K562 (cell line): ENCODE measurements around the gene WASF2. TPM values are rescaled to one million over a fixed set of nuclear protein-coding genes. Genes with fewer than 3 reads are reported as not detected.

Source experiments
- ATAC-seq: fragments of 200-7000 bp; cut with Tn5 transposase; 3 replicates; pipeline ENCODE4 v1.9.1; 2020; ENCODE audit warnings: moderate library complexity
- BruUV-seq: library from RNA; stranded (reverse); fragments of 400-500 nt; replicated peaks from 2 replicates; lab custom pipeline; 2021; lab: Mats Ljungman, UMichigan
- CTCF ChIA-PET: fragments of 300-600 bp; formaldehyde crosslinking; extraction: SDS; loops from one replicate; lab custom pipeline; 2021; ENCODE audit warnings: low intra/inter-chr PET ratio; lab: Yijun Ruan, JAX
- POLR2A ChIA-PET: fragments of 300-600, 350-650 bp; sonication (Branson Sonifier 250); formaldehyde crosslinking; extraction: SDS; loops from one replicate; lab custom pipeline; 2021; ENCODE audit warnings: antibody characterized with exemption, inconsistent platforms; lab: Yijun Ruan, JAX
- DNase-seq, 4 experiments: peaks; one replicate each; pipeline versions ENCODE4 v3.0.0 to v3.0.0-alpha.2; 2011 to 2018; ENCODE audit warnings: low spot score in 3 of 4, mixed read lengths in 3 of 4; ENCODE audit errors: extremely low read depth in 1 of 4
- FAIRE-seq: peaks from 2 replicates; lab custom pipeline; 2011; peaks lifted over from hg19 to GRCh38; lab: Jason Lieb, UNC
- H2AFZ ChIP-seq: 2 replicates; pipeline ENCODE4 v1.6.0; 2011; ENCODE audit warnings: low read depth, low read length, control low read depth, inconsistent platforms
- H3K27ac ChIP-seq: fragments of 200-600 bp; 3 replicates; pipeline ENCODE4 v1.8.0; 2011; ENCODE audit warnings: low read depth, mild to moderate bottlenecking, control low read depth, inconsistent platforms, low read length, moderate library complexity, mixed read lengths; ENCODE audit errors: extremely low read depth
- H3K27me3 ChIP-seq, 2 experiments: fragments of 300-600 bp in 1 of 2; 2 replicates in 1 of 2; 3 replicates in 1 of 2; pipeline versions ENCODE4 v1.6.0 to v1.8.0; 2011; ENCODE audit warnings: inconsistent platforms in 2 of 2, low read length in 2 of 2, mild to moderate bottlenecking in 1 of 2, mixed read lengths in 1 of 2, moderate library complexity in 1 of 2; ENCODE audit not compliant: control insufficient read depth in 2 of 2, insufficient read depth in 2 of 2
- H3K36me3 ChIP-seq: fragments of 300-600 bp; 3 replicates; pipeline ENCODE4 v1.8.0; 2011; ENCODE audit warnings: mild to moderate bottlenecking, low read length, inconsistent platforms; ENCODE audit not compliant: control insufficient read depth, insufficient read depth
- H3K4me1 ChIP-seq, 2 experiments: fragments of 200-600 bp in 1 of 2; replicated peaks in 1 of 2; 2 replicates in 1 of 2; 3 replicates in 1 of 2; pipeline versions ENCODE4 v1.5.1 to v1.8.0; 2011; ENCODE audit warnings: inconsistent platforms in 2 of 2, low read length in 2 of 2, mild to moderate bottlenecking in 1 of 2, mixed read lengths in 1 of 2, moderate library complexity in 1 of 2; ENCODE audit not compliant: control insufficient read depth in 2 of 2, insufficient read depth in 2 of 2
- H3K4me2 ChIP-seq: 2 replicates; pipeline ENCODE4 v1.6.1; 2011; ENCODE audit warnings: low read length, control low read depth, inconsistent platforms, mixed read lengths; ENCODE audit not compliant: insufficient read depth
- H3K4me3 ChIP-seq: fragments of 200-600 bp; sonication (generic), shearing (Covaris generic); 2 replicates; pipeline ENCODE4 v1.5.1; 2016; ENCODE audit warnings: control low read depth, inconsistent platforms
- H3K79me2 ChIP-seq: fragments of 200-600 bp; 3 replicates; pipeline ENCODE4 v1.8.0; 2011; ENCODE audit warnings: low read length, inconsistent platforms; ENCODE audit not compliant: control insufficient read depth, insufficient read depth
- H3K9ac ChIP-seq, 2 experiments: 2 replicates each; pipeline versions ENCODE4 v1.6.0 to v1.6.1; 2011; ENCODE audit warnings: low read depth in 2 of 2, low read length in 2 of 2, control low read depth in 1 of 2, inconsistent platforms in 1 of 2, mild to moderate bottlenecking in 1 of 2, mixed read lengths in 1 of 2; ENCODE audit not compliant: insufficient read depth in 1 of 2
- H3K9me1 ChIP-seq: one replicate; pipeline ENCODE4 v1.6.0; 2011; ENCODE audit warnings: inconsistent platforms, mild to moderate bottlenecking, low read length, moderate library complexity; ENCODE audit not compliant: control insufficient read depth, insufficient read depth
- H3K9me3 ChIP-seq: replicated peaks from 2 replicates; pipeline ENCODE4 v1.5.1; 2011; ENCODE audit warnings: low read depth, low read length, inconsistent platforms; ENCODE audit not compliant: control insufficient read depth, insufficient read depth
- H4K20me1 ChIP-seq: replicated peaks from 2 replicates; pipeline ENCODE4 v1.6.1; 2011; ENCODE audit warnings: low read length, inconsistent platforms, mixed read lengths; ENCODE audit not compliant: control insufficient read depth, insufficient read depth
- CHAMP1 ChIP-seq: fragments of 450-650 bp; IDR thresholded peaks from 2 replicates; pipeline ENCODE4 v1.6.1; 2016; ENCODE audit warnings: mild to moderate bottlenecking
- EGR1 ChIP-seq: fragments of 450-650 bp; conservative IDR thresholded peaks from 2 replicates; pipeline ENCODE4 v1.6.1; 2017; ENCODE audit warnings: mild to moderate bottlenecking
- SRSF1 ChIP-seq: fragments of 200-400 bp; formaldehyde crosslinking; IDR thresholded peaks from 2 replicates; pipeline ENCODE4 v1.6.1; 2017; ENCODE audit warnings: mild to moderate bottlenecking, low read depth, low read length, moderate library complexity
- USF1 ChIP-seq: sonication (generic); formaldehyde crosslinking; IDR thresholded peaks from 2 replicates; pipeline ENCODE4 v1.9.0; 2022; ENCODE audit warnings: mild to moderate bottlenecking, missing genetic modification reagents
- ZNF445 ChIP-seq: fragments of 250-450 bp; sonication (Bioruptor Pico); IDR thresholded peaks from 2 replicates; pipeline ENCODE4 v1.4.0; 2020; ENCODE audit warnings: low read depth, mild to moderate bottlenecking, moderate library complexity
- WGBS: fragments of 100-300 bp; shearing (Covaris generic); methylation state at CpG from one replicate; pipeline ENCODE4 v1.1.6; 2016; ENCODE audit warnings: low coverage, mixed read lengths; ENCODE audit not compliant: insufficient coverage; ENCODE audit errors: missing lambda C conversion rate; 5-methylcytosine and 5-hydroxymethylcytosine counted together
- in situ Hi-C: fragments of 300-500 bp; cut with MboI; formaldehyde crosslinking; loops from 4 replicates; pipeline ENCODE4 v1.15.0; 2018; ENCODE audit warnings: inconsistent platforms, mixed read lengths
- intact Hi-C: fragments of 100-400 bp; cut with micrococcal nuclease; formaldehyde crosslinking; loops from 2 replicates; pipeline ENCODE4 v1.14.2; 2022
- polyA plus RNA-seq, 8 experiments: library from polyadenylated mRNA; depleted of rRNA in 4 of 8; stranded (reverse) in 5 of 8; unstranded in 3 of 8; fragments of >200 nt; fragmentation: Nextera tagmentation in 2 of 8; fragmentation: Illumina TruSeq in 1 of 8; extraction: Ambion mirVana in 2 of 8; extraction: Trizol in 1 of 8; gene quantifications; 2 replicates each; pipeline versions ENCODE4 v1.2.1 to v1.2.3, GENCODE V29; 2011 to 2014; ENCODE audit warnings: inconsistent platforms in 1 of 8, missing spikeins in 1 of 8
- total RNA-seq, 7 experiments: library from RNA; depleted of rRNA in 6 of 7; stranded (reverse); fragments of >200 nt in 6 of 7; fragmentation: Illumina TruSeq in 2 of 7; extraction: Trizol in 2 of 7; gene quantifications; 2 replicates each; pipeline versions ENCODE4 v1.2.1 to v1.2.3, GENCODE V29; 2011 to 2021; ENCODE audit warnings: low replicate concordance in 1 of 7

The WASF2 gene
- total and polyA plus RNA-seq, 9 of the 15 experiments (the other 6 are each of a cell fraction or from before 2014, with no cell fraction given) = 8.2 to 163 (median 31.2) TPM

DNA sequence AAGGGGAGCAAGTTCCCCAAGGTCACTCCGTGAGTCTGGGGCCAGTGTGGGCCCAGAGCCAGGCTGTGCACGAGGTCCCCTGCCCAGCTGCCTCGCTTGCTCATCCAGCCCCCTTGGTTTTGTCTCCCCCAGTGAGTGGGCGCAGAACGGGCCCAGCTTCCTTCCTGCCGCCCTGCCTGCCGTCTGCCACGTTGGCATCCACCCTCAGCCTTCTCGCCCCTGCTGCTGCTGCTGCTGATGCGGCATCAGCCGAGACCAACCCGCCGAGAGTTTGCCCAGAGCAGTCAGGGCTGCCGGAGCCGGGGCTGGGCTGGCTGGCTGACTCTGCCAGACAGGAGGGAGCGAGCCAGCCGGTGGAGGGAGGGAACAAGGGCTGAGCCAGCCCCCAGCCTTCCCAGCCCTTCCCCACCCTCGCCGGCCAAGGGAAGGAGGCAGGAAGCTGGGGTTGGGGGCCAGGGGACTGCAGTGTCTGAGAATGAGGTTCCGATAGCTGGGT, 31.4 kb upstream of the WASF2 start:
- POLR2A ChIA-PET = interaction anchor here (1.0 to 2.5 kb wide), 2 partner anchors 15 to 22 kb away, joined by 3 to 7 read pairs; no protein-coding TSS in a partner anchor
- BruUV-seq = no TSS peak
- intact Hi-C loops = no loop called here

More for the DNA sequence above, 31.4 kb upstream of the WASF2 start:
- Histone ChIP-seq H3K4me1 (peaks cover 47 to 79% of the 10 kb centered on the region in 2 experiments), H3K4me3 (no peak overlapping the region), H2AFZ (no peak overlapping the region), H3K79me2 (peaks cover 12% of the 10 kb centered on the region), H3K9ac (peak overlapping the region in 1 of 2 experiments; percentile 33; a peak in 2 of 4 replicates), H4K20me1 (no peaks in the 10 kb centered on the region), H3K36me3 (no peaks in the 10 kb centered on the region; the same call in 2 of the 3 replicates), H3K9me3 (no peaks in the 10 kb centered on the region), H3K27ac (no peak overlapping the region), H3K4me2 (no peak overlapping the region), H3K9me1 (peaks cover 4% of the 10 kb centered on the region), H3K27me3 (no peaks in the 10 kb centered on the region)
- in situ Hi-C loops = no loop called here
- CTCF ChIA-PET = no interaction called here
- no peak for TF ChIP-seq EGR1
- TF ChIP-seq ZNF445 (CRISPR knock-in tag) = no peak
- TF ChIP-seq USF1 (CRISPR knock-in tag) = no peak
- TF ChIP-seq CHAMP1 = no peak
- no peak for TF ChIP-seq SRSF1
- no peak for FAIRE-seq
- no peak for DNase-seq
- 80% methylated on average over 12 of the region's 20 CpGs for WGBS
- no peak for ATAC-seq
